Endodermal cell (in vitro differentiated cells): ENCODE results near the gene TCF3. TPM values are rescaled to one million over a fixed set of nuclear protein-coding genes. Genes with fewer than 3 reads are reported as not detected.

ENCODE experiments used
- DNase-seq: peaks from one replicate; pipeline ENCODE4 v3.0.0-alpha.2; 2017
- H3K27ac ChIP-seq: 2 replicates; pipeline ENCODE4 v1.5.1; 2013; ENCODE audit warnings: mild to moderate bottlenecking, low read depth, low read length, moderate library complexity
- H3K27me3 ChIP-seq: 2 replicates; pipeline ENCODE4 v1.6.1; 2013; ENCODE audit warnings: mild to moderate bottlenecking, low read length, moderate library complexity; ENCODE audit not compliant: insufficient read depth, control insufficient read depth, poor library complexity, severe bottlenecking
- H3K36me3 ChIP-seq: 2 replicates; pipeline ENCODE4 v1.7.0; 2013; ENCODE audit warnings: mild to moderate bottlenecking, low read length, moderate library complexity; ENCODE audit not compliant: control insufficient read depth, insufficient read depth
- H3K4me1 ChIP-seq: one replicate; pipeline ENCODE4 v1.7.0; 2013; ENCODE audit warnings: low read length; ENCODE audit not compliant: control insufficient read depth, insufficient read depth
- H3K4me3 ChIP-seq: 2 replicates; pipeline ENCODE4 v1.5.1; 2013; ENCODE audit warnings: mild to moderate bottlenecking, low read length, moderate library complexity
- H3K9ac ChIP-seq: 2 replicates; pipeline ENCODE4 v1.6.1; 2013; ENCODE audit warnings: mild to moderate bottlenecking, low read length, moderate library complexity; ENCODE audit not compliant: poor library complexity, severe bottlenecking; ENCODE audit errors: extremely low read depth
- H3K9me3 ChIP-seq: 2 replicates; pipeline ENCODE4 v1.6.1; 2013; ENCODE audit warnings: mild to moderate bottlenecking, low read length, moderate library complexity; ENCODE audit not compliant: control insufficient read depth
- H3K27ac Mint-ChIP-seq: 2 replicates; pipeline ENCODE4 v1.8.0; 2020; ENCODE audit warnings: mixed read lengths
- H3K27me3 Mint-ChIP-seq: 2 replicates; pipeline ENCODE4 v1.8.0; 2021; ENCODE audit warnings: mild to moderate bottlenecking, mixed read lengths; ENCODE audit not compliant: insufficient read depth
- H3K36me3 Mint-ChIP-seq: 2 replicates; pipeline ENCODE4 v1.8.0; 2020; ENCODE audit warnings: low read depth, mixed read lengths
- H3K4me1 Mint-ChIP-seq: 2 replicates; pipeline ENCODE4 v1.8.0; 2020; ENCODE audit warnings: mixed read lengths
- H3K4me3 Mint-ChIP-seq: 2 replicates; pipeline ENCODE4 v1.8.0; 2020; ENCODE audit warnings: mild to moderate bottlenecking, moderate library complexity, mixed read lengths
- H3K9me3 Mint-ChIP-seq: 2 replicates; pipeline ENCODE4 v1.8.0; 2020; ENCODE audit warnings: mild to moderate bottlenecking, mixed read lengths
- CTCF ChIP-seq: fragments of 200-600 bp; sonication (generic); conservative IDR thresholded peaks from 2 replicates; pipeline ENCODE4 v1.5.0; 2021; ENCODE audit warnings: antibody characterized with exemption, mild to moderate bottlenecking
- WGBS, 2 experiments: methylation state at CpG; one replicate each; pipeline versions ENCODE4 v1.1.5 to v1.1.7; 2013; ENCODE audit warnings: missing lambda C conversion rate in 2 of 2, mixed read lengths in 1 of 2; ENCODE audit not compliant: insufficient coverage in 1 of 2, insufficient read length in 1 of 2; 5-methylcytosine and 5-hydroxymethylcytosine counted together
- total RNA-seq, 2 donors: library from RNA; stranded (reverse); fragmentation: NEBNext Ultra II Directional in 1 of 2; extraction: Animal tissue kit (Norgen Biotek cat#: 25700) in 1 of 2; gene quantifications; 2 replicates in 1 of 2; 3 replicates in 1 of 2; pipeline ENCODE4 v1.2.1, GENCODE V29; 2021

The TCF3 gene
- total RNA-seq, 2 donors from 2014 or later = 233 to 268 TPM

GRCh38 chr19:1572795-1573194 is 79.6 kb downstream of the TCF3 start:
- H3K36me3 ChIP-seq = peaks cover 4% of the 10 kb centered on the region
- no peak overlapping the region for H3K9ac ChIP-seq
- WGBS, 2 experiments = 87 to 95% methylated on average over 7 to 9 of the region's 9 CpGs
- no peaks in the 10 kb centered on the region for H3K9me3 ChIP-seq
- no peak overlapping the region for H3K4me3 ChIP-seq
- H3K4me1 ChIP-seq = no peaks in the 10 kb centered on the region
- TF ChIP-seq CTCF = no peak
- H3K27ac ChIP-seq = no peak overlapping the region
- no peak for DNase-seq
- Mint-ChIP-seq H3K9me3 (no peaks in the 10 kb centered on the region), H3K4me3 (no peak overlapping the region), H3K4me1 (no peaks in the 10 kb centered on the region), H3K27me3 (peaks cover 35% of the 10 kb centered on the region), H3K36me3 (peaks cover 6% of the 10 kb centered on the region), H3K27ac (no peak overlapping the region)
- peaks cover 21% of the 10 kb centered on the region for H3K27me3 ChIP-seq

- 92 to 97% methylated on average over 8 to 12 of the region's 12 CpGs for WGBS, 2 experiments
- no peaks in the 10 kb centered on the region for H3K9me3 Mint-ChIP-seq
- Histone ChIP-seq H3K27ac (no peak overlapping the region), H3K4me1 (no peaks in the 10 kb centered on the region), H3K9ac (no peak overlapping the region), H3K36me3 (peaks cover under 1% of the 10 kb centered on the region), H3K9me3 (no peaks in the 10 kb centered on the region), H3K4me3 (no peak overlapping the region), H3K27me3 (peaks cover 21% of the 10 kb centered on the region)
- TF ChIP-seq CTCF = no peak
- peaks cover 35% of the 10 kb centered on the region for H3K27me3 Mint-ChIP-seq
- H3K4me1 Mint-ChIP-seq = no peaks in the 10 kb centered on the region
- H3K27ac Mint-ChIP-seq = no peak overlapping the region
- no peak for DNase-seq
- no peak overlapping the region for H3K4me3 Mint-ChIP-seq
- H3K36me3 Mint-ChIP-seq = peaks cover under 1% of the 10 kb centered on the region
These were observed 81.1 kb downstream of the TCF3 start for GRCh38 chr19:1571358-1571757.

- H3K9me3 Mint-ChIP-seq = no peaks in the 10 kb centered on the region
- no peak overlapping the region for H3K27ac Mint-ChIP-seq
- H3K36me3 Mint-ChIP-seq = no peaks in the 10 kb centered on the region
- Histone ChIP-seq H3K9ac (no peak overlapping the region), H3K9me3 (no peaks in the 10 kb centered on the region), H3K36me3 (no peaks in the 10 kb centered on the region), H3K27me3 (peaks cover 21% of the 10 kb centered on the region), H3K27ac (no peak overlapping the region), H3K4me1 (no peaks in the 10 kb centered on the region), H3K4me3 (no peak overlapping the region)
- H3K4me3 Mint-ChIP-seq = no peak overlapping the region
- H3K4me1 Mint-ChIP-seq = no peaks in the 10 kb centered on the region
- WGBS, 2 experiments = 94 to 95% methylated on average over 13 of the region's 13 CpGs
- H3K27me3 Mint-ChIP-seq = peaks cover 35% of the 10 kb centered on the region
- DNase-seq = no peak
- no peak for TF ChIP-seq CTCF
These were observed 81.6 kb downstream of the TCF3 start for GRCh38 chr19:1570836-1571235.
